IMR-90 (cell line): ENCODE results near the gene NOL4L. TPM values are rescaled to one million over a fixed set of nuclear protein-coding genes. Genes with fewer than 3 reads are reported as not detected.

ENCODE experiments used
- CTCF ChIP-seq: conservative IDR thresholded peaks from 2 replicates; pipeline ENCODE4 v1.5.1; 2012; ENCODE audit warnings: mild to moderate bottlenecking, low read depth, low read length, improper control_type of control experiment
- polyA plus RNA-seq, 3 experiments: library from polyadenylated mRNA; depleted of rRNA; stranded (reverse); fragments of >200 nt; gene quantifications; 2 replicates each; pipeline ENCODE4 v1.2.3, GENCODE V29; 2012; ENCODE audit warnings: low replicate concordance in 1 of 3
- total RNA-seq: library from RNA; depleted of rRNA; stranded (reverse); fragments of >200 nt; gene quantifications from 2 replicates; pipeline ENCODE4 v1.2.3, GENCODE V29; 2012

The NOL4L gene
- total and polyA plus RNA-seq, 2 of the 4 experiments (the other 2 are of a cell fraction) = 4.7 to 13.3 TPM

DNA sequence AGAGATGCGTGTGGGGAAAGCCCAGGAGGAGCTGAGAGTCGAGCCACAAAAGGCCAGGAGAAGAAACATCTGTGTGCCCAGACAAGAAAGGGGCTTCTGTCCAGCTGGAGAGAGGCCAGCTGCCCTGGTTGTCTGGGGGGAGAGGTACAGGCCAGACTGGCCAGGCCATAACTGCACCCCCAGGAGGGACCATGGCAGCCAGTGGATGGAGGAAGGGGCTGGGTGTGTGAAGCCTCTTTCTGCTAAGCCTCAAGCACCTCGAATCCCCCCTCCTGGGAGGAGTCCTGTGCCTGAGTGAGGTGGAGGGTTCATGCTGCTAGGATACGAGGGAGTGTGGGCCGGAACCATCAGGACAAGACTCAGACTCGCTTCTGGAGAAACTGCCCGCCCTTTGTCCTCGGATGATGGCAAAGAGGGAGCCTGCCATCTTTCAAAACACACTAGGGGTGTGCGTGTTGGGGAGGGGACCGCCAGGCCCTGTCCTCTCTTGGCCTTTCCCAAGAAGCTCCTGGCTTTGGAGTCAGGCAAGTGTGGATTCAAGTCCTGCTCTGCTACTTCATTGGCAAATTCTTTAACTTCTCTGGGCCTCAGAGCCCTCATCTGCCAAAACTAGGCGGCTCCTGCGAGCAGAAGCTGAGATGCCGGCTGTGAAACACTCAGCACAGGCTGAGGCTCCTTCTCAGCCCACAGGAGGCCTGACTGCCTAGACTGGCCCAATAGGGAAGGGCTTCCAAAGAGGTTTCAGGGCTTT is 136.7 kb downstream of the NOL4L start (continued):
- no peak for TF ChIP-seq CTCF
